Activated T-cell treated with anti-CD3 and anti-CD28 coated beads, Interleukin-2, amount 50 U/mL, for 48 hours (primary cell): Measurements from ENCODE around the gene C2CD4D.

Experiments
- DNase-seq, 2 experiments: peaks; one replicate each; pipeline ENCODE4 v3.0.0-alpha.2; 2020

C2CD4D gene

DNA sequence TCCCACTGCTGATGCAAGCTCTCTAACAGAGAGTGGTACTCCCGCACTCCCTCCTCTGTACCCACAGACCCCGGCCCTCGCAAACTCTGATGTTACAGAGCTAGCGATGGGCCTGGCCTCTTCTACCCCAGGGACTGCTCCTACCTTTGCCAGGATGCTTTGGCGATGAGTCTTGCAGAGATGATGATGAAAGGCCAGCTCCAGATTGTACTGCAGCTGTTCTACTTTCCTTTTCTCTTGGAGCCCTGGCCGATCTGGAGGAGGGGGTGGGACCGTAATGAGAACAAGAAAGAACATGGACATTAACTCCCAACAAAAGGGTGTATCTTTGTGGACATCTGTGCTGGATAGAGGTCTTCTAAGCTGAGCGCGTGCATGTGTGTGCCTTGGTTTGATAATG, 28.4 kb downstream of the C2CD4D start:
- no peak for DNase-seq

GRCh38 chr1:151809985-151810556, 29.5 kb downstream of the C2CD4D start:
- DNase-seq = no peak

DNA sequence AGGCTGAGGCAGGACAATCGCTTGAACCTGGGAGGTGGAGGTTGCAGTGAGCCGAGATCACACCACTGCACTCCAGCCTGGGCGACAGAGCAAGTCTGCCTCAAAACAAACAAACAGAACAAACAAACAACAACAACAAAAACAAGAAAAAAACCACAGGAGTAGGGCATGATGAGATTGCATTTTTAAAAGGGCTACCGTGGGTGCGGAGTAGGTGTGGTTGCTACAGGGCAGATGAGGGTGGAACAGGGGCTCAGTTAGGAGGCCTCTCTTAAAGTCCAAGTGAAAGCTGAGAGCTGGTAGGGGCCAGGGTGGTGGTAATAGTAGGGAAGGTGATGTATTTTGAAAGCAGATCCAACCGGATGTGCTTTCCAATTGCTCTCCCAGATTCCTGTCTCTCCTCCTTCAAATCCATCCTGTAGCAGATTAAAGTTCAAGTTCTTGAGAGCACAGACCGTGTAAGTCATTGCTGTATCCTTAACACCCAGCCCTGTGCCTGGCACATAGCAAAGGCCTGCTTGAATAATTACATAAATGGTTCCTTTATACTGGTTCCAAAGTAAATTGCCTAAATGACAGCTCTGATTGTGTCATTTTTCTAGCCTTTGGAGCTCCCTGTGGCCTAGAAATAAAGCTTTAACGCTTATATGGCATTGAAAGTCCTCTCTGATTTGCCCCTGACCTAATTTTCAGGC, 30.2 kb downstream of the C2CD4D start:
- DNase-seq = peak in 1 of 2 experiments; percentile 7

DNA sequence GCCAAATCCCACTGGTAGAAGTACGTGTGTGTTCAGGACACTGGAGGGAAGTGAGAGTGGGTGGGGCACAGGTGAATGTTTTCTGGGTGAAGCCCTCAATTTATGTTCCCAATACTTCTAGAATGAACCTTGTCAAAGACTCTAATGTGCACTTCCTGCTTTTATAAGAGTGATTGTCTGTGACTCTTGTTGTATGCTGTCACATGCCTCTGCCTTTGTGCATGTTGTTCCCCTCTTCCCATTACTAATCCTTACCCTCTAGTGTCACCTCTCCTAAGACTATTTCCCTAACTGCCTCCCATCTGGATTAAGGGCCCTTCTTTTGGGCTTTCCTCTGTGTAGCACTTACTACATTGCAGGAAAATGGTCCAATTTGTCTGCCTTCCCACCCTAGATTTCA, 31.9 kb downstream of the C2CD4D start:
- no peak for DNase-seq

DNA sequence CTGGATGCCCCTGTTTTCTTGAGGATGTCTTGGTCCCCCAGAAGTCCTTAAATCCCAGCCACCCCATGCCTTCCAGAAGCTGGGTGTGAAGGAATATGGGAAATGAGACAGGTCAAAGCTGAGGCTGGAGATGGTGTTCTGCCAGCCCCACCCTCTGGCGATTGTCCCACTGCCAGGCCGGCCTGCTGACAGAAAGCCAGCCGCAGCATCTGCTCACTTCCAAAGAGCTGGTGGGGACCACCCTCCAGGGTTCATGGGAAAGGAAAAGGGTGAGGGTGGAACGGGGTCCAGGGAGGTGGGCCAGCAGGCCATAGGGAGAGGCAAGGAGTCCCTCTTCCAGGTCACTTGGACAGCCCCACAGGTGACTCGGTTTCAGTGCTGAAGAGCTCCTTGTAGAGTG, 32.5 kb downstream of the C2CD4D start:
- no peak for DNase-seq

DNA sequence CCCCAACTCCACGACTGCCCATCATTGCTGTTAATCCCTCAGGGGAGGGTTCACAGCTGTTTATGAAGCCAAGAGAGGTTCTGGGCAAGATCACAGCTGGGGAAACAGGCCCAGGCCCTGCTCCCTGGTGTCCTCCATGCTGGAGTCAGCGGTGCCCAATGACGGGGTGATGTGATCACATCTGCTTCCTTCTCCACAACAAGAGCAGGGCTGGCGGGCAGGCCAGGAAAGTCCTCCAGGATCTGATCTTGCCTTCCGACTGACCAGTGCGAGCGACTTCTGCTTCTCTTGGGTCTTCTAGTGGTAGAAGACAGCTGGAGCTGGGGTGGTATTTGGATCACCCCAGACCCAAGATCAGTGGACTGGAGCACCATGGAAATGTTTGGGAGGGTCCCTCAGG, 33.5 kb downstream of the C2CD4D start:
- peak in 1 of 2 experiments; percentile 11 for DNase-seq

DNA sequence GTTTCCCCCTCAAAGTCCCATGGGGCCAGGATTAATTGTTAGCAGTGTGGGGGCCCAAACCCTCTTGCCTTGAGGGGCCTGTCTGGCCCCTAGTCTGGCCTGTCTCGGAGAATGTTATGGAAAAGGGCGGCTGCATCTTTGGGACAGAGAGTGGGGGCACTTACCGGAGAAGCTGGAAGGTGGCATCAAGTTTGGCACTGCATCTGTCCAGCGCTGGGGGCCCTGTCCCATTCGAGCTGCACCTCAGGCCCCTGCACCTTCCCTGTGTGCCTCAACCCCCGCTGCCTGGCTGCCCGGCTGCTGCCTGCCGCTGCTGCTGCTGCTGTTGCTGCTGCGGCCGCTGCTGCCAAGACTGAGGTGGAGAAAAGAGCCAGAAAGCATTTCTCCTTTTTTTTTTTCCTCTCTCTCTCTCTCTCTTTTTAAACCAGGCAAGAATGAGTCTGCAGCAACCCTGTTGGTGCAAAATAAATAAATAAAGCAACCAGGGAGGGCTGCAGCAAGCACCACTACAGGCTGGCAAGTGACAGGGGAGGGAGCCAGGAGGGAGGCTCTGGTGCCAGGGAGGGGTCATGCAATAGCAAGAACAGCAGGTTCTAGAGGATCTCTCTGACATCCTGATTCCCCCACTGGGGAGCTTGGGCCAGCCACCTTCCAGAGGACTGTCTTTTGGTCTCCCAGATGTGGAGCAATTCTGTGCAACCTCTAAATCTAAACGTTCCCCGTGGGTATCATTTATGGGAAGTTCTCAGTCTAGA, 34.4 kb downstream of the C2CD4D start, which contains the start of gene LINGO4:
LINGO4 (minus strand) TSS at position 354 of the 755 bp plus-strand sequence. CDS start 2,715 bp downstream, outside the sequence.
- no peak for DNase-seq

- no peak for DNase-seq
Observed at GRCh38 chr1:151803915-151804314, 35.7 kb downstream of the C2CD4D start.

GRCh38 chr1:151803164-151803563, 36.5 kb downstream of the C2CD4D start:
- no peak for DNase-seq

DNA sequence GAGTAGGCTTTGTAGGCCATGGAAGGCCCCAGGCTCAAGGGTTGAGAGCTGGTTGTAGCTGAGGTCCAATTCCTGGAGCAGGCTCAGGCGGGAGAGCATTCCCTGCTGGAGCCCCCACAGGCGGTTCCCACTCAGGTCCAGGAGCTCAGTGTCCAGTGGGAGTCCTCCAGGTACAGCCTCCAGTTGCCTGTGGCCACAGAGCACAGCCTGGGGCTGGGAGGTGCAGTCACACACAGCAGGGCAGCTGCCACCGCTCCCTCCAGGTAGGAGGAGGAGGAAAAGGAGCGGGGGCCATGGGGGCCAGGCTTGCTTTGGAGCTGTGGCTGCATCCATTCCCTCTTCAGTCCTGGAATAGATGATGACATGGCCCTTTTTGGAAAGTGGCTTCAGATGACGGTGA, 37.2 kb downstream of the C2CD4D start:
- no peak for DNase-seq

DNA sequence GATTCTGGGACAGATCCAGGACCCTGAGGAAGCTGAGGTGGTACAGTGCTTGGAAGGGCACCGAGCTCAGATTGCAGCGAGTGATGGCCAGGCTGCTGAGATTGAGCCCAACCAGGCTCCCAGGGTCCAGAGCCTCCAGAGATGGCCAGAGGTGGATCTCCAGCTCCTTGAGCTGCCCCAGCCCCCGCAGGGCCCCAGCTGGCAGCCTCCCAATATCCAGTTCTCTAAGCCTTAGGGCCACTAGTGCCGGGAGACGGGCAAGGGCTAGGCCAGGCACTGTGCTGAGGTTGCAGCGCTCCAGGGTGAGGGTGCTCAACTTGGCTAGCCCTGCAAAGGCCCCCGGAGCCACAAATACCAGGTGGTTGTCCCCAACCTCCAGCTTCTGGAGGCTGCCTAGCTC, 37.8 kb downstream of the C2CD4D start:
- no peak for DNase-seq

- DNase-seq = no peak
Observed at GRCh38 chr1:151801310-151801820, 38.3 kb downstream of the C2CD4D start.

GRCh38 chr1:151800830-151801229, 38.8 kb downstream of the C2CD4D start:
- no peak for DNase-seq

DNA sequence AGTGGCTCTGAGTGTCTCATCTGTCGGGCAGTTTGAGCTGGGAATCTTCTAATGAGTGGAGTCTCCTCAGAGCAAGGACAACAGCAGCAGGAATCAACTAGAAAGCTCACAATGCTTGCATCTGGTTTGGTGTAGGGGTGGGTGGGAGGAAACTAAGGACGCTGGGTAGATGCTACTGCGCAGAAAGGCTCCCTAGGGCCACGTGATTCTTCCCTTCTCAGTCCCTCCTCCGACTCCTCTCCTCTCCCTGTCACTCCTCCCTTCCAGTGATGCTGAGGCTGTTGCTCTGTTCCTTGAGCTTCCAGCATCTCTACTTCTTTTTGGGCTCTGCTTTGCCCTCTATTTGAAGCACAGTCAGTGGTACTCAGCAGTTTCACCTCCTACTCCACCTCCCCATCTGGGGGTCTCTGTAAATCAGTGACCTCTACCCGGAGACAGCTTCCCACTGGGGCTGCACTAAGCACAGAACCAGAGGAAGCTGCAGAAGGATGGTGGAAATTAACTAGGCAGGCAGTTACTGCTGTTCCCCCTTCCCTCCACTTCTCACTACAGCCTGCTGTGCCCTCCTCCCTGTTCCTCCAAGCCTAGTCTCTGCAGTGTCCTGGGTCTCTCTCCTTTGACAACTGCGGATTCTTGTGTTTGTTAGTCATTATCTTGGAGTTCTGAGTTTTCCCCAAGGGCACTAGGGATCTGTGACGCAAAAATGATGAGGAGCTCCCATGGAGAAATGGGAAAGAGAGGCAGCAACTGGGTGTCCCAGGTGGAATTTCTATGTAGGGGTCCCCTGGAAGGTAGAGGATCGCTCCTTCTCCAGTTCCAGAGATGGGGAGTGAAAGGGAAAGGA, 40.2 kb downstream of the C2CD4D start:
- DNase-seq = no peak

DNA sequence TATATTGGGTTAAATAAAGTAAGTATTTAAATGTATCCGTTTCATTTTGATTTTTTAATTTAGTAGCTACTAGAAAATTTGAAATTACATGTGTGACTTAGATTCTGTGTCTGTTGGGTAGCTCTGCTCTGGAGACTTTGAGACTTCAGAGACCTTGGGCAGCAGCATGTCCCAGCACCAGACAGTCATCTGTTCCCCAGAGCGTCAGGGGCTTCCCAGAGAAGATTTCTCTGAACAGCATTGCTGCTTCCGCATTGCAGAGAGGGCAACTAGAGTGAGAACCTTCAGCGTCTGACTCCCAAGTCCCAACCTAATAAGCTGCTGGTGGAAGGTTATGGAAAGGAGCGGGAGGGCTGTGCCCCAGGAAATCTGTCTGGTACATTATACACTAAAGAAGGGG, 41.0 kb downstream of the C2CD4D start:
- no peak for DNase-seq

- DNase-seq = peak; percentile 28 to 31
Observed at GRCh38 chr1:151790940-151791651, 48.5 kb downstream of the C2CD4D start.

DNA sequence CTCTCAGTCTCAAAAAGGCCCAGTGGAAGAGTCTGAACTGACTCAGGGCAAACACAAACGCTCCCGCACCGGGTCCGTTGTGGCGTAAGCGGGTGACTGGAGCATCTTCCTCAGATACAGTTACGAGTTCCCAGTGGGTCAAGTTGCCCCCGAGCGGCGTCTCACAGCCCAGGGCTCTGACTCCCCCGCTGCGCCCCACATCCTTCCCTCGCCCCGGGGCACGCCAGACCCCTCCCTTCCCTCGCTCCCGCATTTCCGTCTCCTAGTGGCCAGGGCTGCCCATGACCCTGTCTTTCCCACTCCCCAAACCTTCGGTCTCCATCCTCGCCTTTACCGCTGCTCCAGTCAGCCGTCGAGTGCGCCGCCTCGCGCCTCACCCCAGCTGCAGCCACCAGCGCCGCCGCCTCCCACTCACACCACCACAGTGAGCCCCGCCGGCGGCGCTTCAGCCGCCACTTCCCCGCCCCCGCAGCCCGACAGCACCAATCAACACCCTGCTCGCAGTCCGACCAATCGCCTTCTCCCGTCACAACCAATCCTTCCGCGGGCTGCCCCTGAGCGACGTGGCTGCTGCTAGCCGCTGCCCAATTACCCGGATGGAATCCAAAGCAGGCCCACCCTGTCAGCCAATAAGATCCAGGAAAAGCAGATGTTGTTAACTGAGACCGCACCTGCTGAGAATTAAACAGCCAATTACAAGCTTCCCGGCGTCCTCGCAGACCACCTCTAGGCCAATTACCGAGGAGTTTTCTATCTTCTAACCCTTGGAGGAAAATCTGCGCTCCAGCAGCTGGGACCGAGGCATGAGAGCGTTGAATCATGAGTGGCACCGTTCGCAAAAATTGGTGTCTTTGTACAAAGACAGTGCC, 49.3 kb downstream of the C2CD4D start, which contains the start of gene TDRKH:
TDRKH (minus strand) TSS at position 430 of the 869 bp plus-strand sequence. CDS start 7,478 bp downstream, outside the sequence.
- DNase-seq = peak; percentile 98 to 99
